WTC11 (cell line): ENCODE results near the gene LCE1A. TPM values are rescaled to one million over a fixed set of nuclear protein-coding genes. Genes with fewer than 3 reads are reported as not detected.

Experiments
- ATAC-seq: fragments of 200-7000 bp; cut with Tn5 transposase; 2 replicates; pipeline ENCODE4 v1.10.0; 2021; ENCODE audit warnings: mild to moderate bottlenecking, moderate library complexity
- CTCF ChIA-PET: fragments of 300-600 bp; sonication (Branson Sonifier 250); formaldehyde crosslinking; loops from one replicate; lab custom pipeline; 2021; ENCODE audit warnings: antibody characterized with exemption; lab: Charles Lee
- POLR2A ChIA-PET: fragments of 350-600 bp; sonication (Branson Sonifier 250); formaldehyde crosslinking; loops from one replicate; lab custom pipeline; 2021; ENCODE audit warnings: antibody characterized with exemption; lab: Charles Lee
- DNase-seq: peaks from one replicate; pipeline ENCODE4 v3.0.0; 2021; ENCODE audit warnings: low spot score
- H3K27ac Mint-ChIP-seq: 2 replicates; pipeline ENCODE4 v1.8.0; 2021; ENCODE audit warnings: mixed read lengths
- H3K27me3 Mint-ChIP-seq: 2 replicates; pipeline ENCODE4 v1.8.0; 2021; ENCODE audit warnings: low read depth, mild to moderate bottlenecking, moderate library complexity, mixed read lengths
- H3K36me3 Mint-ChIP-seq: 2 replicates; pipeline ENCODE4 v1.8.0; 2021; ENCODE audit warnings: mixed read lengths
- H3K4me1 Mint-ChIP-seq: 2 replicates; pipeline ENCODE4 v1.8.0; 2022; ENCODE audit warnings: mixed read lengths
- H3K4me3 Mint-ChIP-seq: 2 replicates; pipeline ENCODE4 v1.8.0; 2021; ENCODE audit warnings: mild to moderate bottlenecking, moderate library complexity, mixed read lengths
- H3K9me3 Mint-ChIP-seq: 2 replicates; pipeline ENCODE4 v1.8.0; 2021; ENCODE audit warnings: mixed read lengths
- ELF4 ChIP-seq: sonication (generic); formaldehyde crosslinking; IDR thresholded peaks from 2 replicates; pipeline ENCODE4 v1.8.1; 2022; ENCODE audit warnings: low read depth, mild to moderate bottlenecking, moderate library complexity, missing genetic modification reagents
- ETV6 ChIP-seq: sonication (generic); formaldehyde crosslinking; IDR thresholded peaks from 2 replicates; pipeline ENCODE4 v1.8.1; 2022; ENCODE audit warnings: mild to moderate bottlenecking, missing genetic modification reagents
- FOXJ3 ChIP-seq: sonication (generic); formaldehyde crosslinking; IDR thresholded peaks from 2 replicates; pipeline ENCODE4 v1.9.0; 2021; ENCODE audit warnings: missing genetic modification reagents, mild to moderate bottlenecking, borderline replicate concordance
- ZNF138 ChIP-seq: sonication (generic); formaldehyde crosslinking; conservative IDR thresholded peaks from 2 replicates; pipeline ENCODE4 v1.8.1; 2022; ENCODE audit warnings: mild to moderate bottlenecking, moderate library complexity, missing genetic modification reagents
- total RNA-seq: library from RNA; stranded (reverse); gene quantifications from 3 replicates; pipeline ENCODE4 v1.2.3, GENCODE V29; 2021
- TF ChIP-seq, protein P1 (sequence below): sonication (generic); formaldehyde crosslinking; IDR thresholded peaks from 2 replicates; pipeline ENCODE4 v1.8.0; 2022; ENCODE audit warnings: mild to moderate bottlenecking, missing genetic modification reagents
- TF ChIP-seq, protein P2 (sequence below): sonication (generic); formaldehyde crosslinking; IDR thresholded peaks from 2 replicates; pipeline ENCODE4 v1.8.0; 2023; ENCODE audit warnings: missing genetic modification reagents, mild to moderate bottlenecking, borderline replicate concordance
- TF ChIP-seq, protein P3 (sequence below): fragments of 250-450 bp; sonication (Bioruptor Pico); IDR thresholded peaks from 2 replicates; pipeline ENCODE4 v1.9.0; 2021; ENCODE audit warnings: mild to moderate bottlenecking
- TF ChIP-seq, protein P4 (sequence below): sonication (generic); formaldehyde crosslinking; IDR thresholded peaks from 2 replicates; pipeline ENCODE4 v1.8.0; 2022; ENCODE audit warnings: missing genetic modification reagents
- TF ChIP-seq, protein P5 (sequence below): sonication (generic); formaldehyde crosslinking; IDR thresholded peaks from 2 replicates; pipeline ENCODE4 v1.8.1; 2023; ENCODE audit warnings: mild to moderate bottlenecking, missing genetic modification reagents

LCE1A gene
- total RNA-seq, 1 experiment from 2014 or later: not detected

DNA sequence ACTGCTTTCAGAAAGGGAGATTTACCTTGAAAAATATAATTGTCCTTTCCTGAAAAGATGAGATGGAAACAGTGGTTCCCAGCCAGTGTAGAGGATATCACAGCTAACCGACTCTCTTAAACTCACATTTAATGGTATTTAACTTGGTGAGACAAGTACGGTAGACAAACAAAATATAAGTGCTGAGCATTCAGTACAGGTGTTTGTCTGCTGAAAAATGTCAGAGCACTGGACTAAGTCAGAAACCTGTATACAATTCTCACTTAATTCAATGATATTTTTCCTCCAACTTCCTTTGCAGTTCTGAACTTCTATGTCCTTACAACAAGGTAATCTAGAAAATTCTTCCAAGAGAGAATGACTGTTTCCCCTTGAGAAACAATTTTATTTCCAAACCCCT lies 15.6 kb upstream of the LCE1A start, which contains the start of gene LCE1B:
TSS of gene LCE1B (plus strand) at position 301 of the 400 bp plus-strand sequence. CDS start 476 bp downstream, outside the sequence.
- Mint-ChIP-seq H3K9me3 (peaks cover 81% of the 10 kb centered on the region), H3K36me3 (peaks cover 58% of the 10 kb centered on the region), H3K27ac (no peak within 1 kb of the TSS), H3K4me1 (no peaks in the 10 kb centered on the region), H3K27me3 (peaks cover 6% of the 10 kb centered on the region), H3K4me3 (no peak within 1 kb of the TSS)
- ATAC-seq (no peak), DNase-seq (no peak)
- TF ChIP-seq, protein P1, sequence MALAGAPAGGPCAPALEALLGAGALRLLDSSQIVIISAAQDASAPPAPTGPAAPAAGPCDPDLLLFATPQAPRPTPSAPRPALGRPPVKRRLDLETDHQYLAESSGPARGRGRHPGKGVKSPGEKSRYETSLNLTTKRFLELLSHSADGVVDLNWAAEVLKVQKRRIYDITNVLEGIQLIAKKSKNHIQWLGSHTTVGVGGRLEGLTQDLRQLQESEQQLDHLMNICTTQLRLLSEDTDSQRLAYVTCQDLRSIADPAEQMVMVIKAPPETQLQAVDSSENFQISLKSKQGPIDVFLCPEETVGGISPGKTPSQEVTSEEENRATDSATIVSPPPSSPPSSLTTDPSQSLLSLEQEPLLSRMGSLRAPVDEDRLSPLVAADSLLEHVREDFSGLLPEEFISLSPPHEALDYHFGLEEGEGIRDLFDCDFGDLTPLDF (CRISPR knock-in tag): no peak
- TF ChIP-seq, protein P2, sequence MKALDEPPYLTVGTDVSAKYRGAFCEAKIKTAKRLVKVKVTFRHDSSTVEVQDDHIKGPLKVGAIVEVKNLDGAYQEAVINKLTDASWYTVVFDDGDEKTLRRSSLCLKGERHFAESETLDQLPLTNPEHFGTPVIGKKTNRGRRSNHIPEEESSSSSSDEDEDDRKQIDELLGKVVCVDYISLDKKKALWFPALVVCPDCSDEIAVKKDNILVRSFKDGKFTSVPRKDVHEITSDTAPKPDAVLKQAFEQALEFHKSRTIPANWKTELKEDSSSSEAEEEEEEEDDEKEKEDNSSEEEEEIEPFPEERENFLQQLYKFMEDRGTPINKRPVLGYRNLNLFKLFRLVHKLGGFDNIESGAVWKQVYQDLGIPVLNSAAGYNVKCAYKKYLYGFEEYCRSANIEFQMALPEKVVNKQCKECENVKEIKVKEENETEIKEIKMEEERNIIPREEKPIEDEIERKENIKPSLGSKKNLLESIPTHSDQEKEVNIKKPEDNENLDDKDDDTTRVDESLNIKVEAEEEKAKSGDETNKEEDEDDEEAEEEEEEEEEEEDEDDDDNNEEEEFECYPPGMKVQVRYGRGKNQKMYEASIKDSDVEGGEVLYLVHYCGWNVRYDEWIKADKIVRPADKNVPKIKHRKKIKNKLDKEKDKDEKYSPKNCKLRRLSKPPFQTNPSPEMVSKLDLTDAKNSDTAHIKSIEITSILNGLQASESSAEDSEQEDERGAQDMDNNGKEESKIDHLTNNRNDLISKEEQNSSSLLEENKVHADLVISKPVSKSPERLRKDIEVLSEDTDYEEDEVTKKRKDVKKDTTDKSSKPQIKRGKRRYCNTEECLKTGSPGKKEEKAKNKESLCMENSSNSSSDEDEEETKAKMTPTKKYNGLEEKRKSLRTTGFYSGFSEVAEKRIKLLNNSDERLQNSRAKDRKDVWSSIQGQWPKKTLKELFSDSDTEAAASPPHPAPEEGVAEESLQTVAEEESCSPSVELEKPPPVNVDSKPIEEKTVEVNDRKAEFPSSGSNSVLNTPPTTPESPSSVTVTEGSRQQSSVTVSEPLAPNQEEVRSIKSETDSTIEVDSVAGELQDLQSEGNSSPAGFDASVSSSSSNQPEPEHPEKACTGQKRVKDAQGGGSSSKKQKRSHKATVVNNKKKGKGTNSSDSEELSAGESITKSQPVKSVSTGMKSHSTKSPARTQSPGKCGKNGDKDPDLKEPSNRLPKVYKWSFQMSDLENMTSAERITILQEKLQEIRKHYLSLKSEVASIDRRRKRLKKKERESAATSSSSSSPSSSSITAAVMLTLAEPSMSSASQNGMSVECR: no peak
- no peak for TF ChIP-seq FOXJ3 (CRISPR knock-in tag)
- POLR2A ChIA-PET: no interaction called here
- CTCF ChIA-PET: no interaction called here

DNA sequence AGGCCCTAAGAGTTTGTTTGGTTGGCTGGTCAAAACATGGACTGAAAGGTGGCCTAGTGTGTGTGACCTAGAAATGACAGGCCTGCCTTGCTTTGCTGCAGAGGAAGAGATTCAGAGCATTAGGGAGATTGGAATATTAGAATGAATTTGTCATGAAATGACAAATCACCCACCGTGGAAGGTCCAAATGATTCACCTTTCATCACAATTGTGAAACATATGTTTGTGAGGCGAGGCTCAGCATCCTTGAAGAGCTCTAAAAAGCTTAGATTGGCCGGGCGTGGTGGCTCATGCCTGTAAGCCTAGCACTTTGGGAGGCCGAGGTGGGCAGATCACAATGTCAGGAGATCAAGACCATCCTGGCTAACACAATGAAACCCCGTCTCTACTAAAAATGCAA lies 10.0 kb upstream of the LCE1A start:
- CTCF ChIA-PET: no interaction called here
- TF ChIP-seq ELF4 (CRISPR knock-in tag) (no peak), ZNF138 (CRISPR knock-in tag) (no peak), ETV6 (CRISPR knock-in tag) (no peak)
- TF ChIP-seq, protein P3, sequence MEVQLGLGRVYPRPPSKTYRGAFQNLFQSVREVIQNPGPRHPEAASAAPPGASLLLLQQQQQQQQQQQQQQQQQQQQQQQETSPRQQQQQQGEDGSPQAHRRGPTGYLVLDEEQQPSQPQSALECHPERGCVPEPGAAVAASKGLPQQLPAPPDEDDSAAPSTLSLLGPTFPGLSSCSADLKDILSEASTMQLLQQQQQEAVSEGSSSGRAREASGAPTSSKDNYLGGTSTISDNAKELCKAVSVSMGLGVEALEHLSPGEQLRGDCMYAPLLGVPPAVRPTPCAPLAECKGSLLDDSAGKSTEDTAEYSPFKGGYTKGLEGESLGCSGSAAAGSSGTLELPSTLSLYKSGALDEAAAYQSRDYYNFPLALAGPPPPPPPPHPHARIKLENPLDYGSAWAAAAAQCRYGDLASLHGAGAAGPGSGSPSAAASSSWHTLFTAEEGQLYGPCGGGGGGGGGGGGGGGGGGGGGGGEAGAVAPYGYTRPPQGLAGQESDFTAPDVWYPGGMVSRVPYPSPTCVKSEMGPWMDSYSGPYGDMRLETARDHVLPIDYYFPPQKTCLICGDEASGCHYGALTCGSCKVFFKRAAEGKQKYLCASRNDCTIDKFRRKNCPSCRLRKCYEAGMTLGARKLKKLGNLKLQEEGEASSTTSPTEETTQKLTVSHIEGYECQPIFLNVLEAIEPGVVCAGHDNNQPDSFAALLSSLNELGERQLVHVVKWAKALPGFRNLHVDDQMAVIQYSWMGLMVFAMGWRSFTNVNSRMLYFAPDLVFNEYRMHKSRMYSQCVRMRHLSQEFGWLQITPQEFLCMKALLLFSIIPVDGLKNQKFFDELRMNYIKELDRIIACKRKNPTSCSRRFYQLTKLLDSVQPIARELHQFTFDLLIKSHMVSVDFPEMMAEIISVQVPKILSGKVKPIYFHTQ: no peak
- TF ChIP-seq, protein P4, sequence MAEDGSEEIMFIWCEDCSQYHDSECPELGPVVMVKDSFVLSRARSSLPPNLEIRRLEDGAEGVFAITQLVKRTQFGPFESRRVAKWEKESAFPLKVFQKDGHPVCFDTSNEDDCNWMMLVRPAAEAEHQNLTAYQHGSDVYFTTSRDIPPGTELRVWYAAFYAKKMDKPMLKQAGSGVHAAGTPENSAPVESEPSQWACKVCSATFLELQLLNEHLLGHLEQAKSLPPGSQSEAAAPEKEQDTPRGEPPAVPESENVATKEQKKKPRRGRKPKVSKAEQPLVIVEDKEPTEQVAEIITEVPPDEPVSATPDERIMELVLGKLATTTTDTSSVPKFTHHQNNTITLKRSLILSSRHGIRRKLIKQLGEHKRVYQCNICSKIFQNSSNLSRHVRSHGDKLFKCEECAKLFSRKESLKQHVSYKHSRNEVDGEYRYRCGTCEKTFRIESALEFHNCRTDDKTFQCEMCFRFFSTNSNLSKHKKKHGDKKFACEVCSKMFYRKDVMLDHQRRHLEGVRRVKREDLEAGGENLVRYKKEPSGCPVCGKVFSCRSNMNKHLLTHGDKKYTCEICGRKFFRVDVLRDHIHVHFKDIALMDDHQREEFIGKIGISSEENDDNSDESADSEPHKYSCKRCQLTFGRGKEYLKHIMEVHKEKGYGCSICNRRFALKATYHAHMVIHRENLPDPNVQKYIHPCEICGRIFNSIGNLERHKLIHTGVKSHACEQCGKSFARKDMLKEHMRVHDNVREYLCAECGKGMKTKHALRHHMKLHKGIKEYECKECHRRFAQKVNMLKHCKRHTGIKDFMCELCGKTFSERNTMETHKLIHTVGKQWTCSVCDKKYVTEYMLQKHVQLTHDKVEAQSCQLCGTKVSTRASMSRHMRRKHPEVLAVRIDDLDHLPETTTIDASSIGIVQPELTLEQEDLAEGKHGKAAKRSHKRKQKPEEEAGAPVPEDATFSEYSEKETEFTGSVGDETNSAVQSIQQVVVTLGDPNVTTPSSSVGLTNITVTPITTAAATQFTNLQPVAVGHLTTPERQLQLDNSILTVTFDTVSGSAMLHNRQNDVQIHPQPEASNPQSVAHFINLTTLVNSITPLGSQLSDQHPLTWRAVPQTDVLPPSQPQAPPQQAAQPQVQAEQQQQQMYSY (CRISPR knock-in tag): no peak
- TF ChIP-seq, protein P5, sequence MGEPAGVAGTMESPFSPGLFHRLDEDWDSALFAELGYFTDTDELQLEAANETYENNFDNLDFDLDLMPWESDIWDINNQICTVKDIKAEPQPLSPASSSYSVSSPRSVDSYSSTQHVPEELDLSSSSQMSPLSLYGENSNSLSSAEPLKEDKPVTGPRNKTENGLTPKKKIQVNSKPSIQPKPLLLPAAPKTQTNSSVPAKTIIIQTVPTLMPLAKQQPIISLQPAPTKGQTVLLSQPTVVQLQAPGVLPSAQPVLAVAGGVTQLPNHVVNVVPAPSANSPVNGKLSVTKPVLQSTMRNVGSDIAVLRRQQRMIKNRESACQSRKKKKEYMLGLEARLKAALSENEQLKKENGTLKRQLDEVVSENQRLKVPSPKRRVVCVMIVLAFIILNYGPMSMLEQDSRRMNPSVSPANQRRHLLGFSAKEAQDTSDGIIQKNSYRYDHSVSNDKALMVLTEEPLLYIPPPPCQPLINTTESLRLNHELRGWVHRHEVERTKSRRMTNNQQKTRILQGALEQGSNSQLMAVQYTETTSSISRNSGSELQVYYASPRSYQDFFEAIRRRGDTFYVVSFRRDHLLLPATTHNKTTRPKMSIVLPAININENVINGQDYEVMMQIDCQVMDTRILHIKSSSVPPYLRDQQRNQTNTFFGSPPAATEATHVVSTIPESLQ: no peak
- Mint-ChIP-seq H3K4me3 (no peak overlapping the region), H3K27ac (no peak overlapping the region), H3K27me3 (peaks cover 11% of the 10 kb centered on the region), H3K9me3 (peaks cover 70% of the 10 kb centered on the region), H3K4me1 (no peaks in the 10 kb centered on the region), H3K36me3 (peaks cover 51% of the 10 kb centered on the region)
- POLR2A ChIA-PET: no interaction called here
- DNase-seq (no peak), ATAC-seq (no peak)
